Uterus (tissue), 2 donors: ENCODE results near the gene WT1.

Experiments
- CTCF ChIP-seq, 4 experiments: fragments of 200-600 bp in 2 of 4; fragments of 450-650 bp in 2 of 4; sonication (generic) in 2 of 4; IDR thresholded peaks; one replicate each; pipeline ENCODE4 v1.5.1; 2016 to 2019; ENCODE audit warnings: antibody characterized with exemption in 4 of 4, mild to moderate bottlenecking in 2 of 4, moderate library complexity in 1 of 4
- POLR2A ChIP-seq, 2 donors: fragments of 450-650 bp; IDR thresholded peaks; one replicate each; pipeline ENCODE4 v1.6.1; 2016; ENCODE audit warnings: antibody characterized with exemption in 2 of 2, mild to moderate bottlenecking in 1 of 2, moderate library complexity in 1 of 2

- TF ChIP-seq CTCF (IDR thresholded peaks at IDR 0.05) (no peak), POLR2A (IDR thresholded peaks at IDR 0.05) (no peak)
Measured at GRCh38 chr11:32433101-32433913, 2.0 kb downstream of the WT1 start.
